ENCODE measurements around the gene PRR36.

GRCh38 chr19:7863971-7864689, 10.1 kb downstream of the PRR36 start:
- TF ChIP-seq POLR2AphosphoS5 (IDR thresholded peaks at IDR 0.05) (no peak), CTCF (IDR thresholded peaks at IDR 0.05) (no peak), EP300 (IDR thresholded peaks at IDR 0.05) (no peak), POLR2A (IDR thresholded peaks at IDR 0.05) (no peak)
